NT2/D1 (cell line): Measurements from ENCODE around the gene SPOCK1.

Source experiments
- YY1 ChIP-seq: IDR thresholded peaks from 2 replicates; pipeline ENCODE4 v1.6.1; 2011; ENCODE audit not compliant: insufficient read length, insufficient read depth
- ZNF274 ChIP-seq: IDR thresholded peaks from 2 replicates; pipeline ENCODE4 v1.6.1; 2011; ENCODE audit warnings: mild to moderate bottlenecking, low read depth, low read length

DNA sequence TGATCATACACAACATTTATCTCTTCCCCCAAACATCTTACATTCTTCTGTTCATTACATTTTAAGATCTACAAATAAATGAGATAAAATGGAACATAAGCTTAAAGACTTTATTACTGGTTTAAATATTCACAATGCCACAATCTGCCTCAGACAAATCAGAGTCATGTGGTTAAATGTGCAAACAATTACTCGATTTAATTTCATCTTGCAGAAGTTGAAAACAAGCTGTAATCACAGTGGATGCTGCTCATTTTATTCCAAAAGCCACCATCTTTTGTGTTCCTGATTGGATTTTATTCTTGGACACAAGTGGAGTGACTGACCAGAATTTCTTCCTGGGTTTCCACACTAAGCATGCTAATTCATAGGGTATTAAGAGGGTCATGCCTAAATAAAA is 33.2 kb downstream of the SPOCK1 start:
- TF ChIP-seq YY1 (no peak), ZNF274 (no peak)
